ENCODE data around the gene FIBCD1.

FIBCD1 gene

GRCh38 chr9:130938652-130939404 is at the start of gene FIBCD1:
Gene FIBCD1, minus strand, starts transcription at chr9:130939247. Its CDS starts 640 bp downstream, at chr9:130938607.
- no peak for DNase-seq (ENCODE audit: low read depth in 2 of 2)

GRCh38 chr9:130988400-130988747 is 49.3 kb upstream of the FIBCD1 start:
- no peak for DNase-seq (ENCODE audit: low read depth in 2 of 2)

GRCh38 chr9:130987738-130988399 is 48.8 kb upstream of the FIBCD1 start:
- no peak for DNase-seq (ENCODE audit: low read depth in 2 of 2)

GRCh38 chr9:130987054-130987453 is 48.0 kb upstream of the FIBCD1 start:
- DNase-seq (ENCODE audit: low read depth in 2 of 2): no peak

GRCh38 chr9:130986356-130986965 is 47.4 kb upstream of the FIBCD1 start:
- no peak for DNase-seq (ENCODE audit: low read depth in 2 of 2)

GRCh38 chr9:130985606-130986162 is 46.6 kb upstream of the FIBCD1 start:
- DNase-seq (ENCODE audit: low read depth in 2 of 2): no peak

GRCh38 chr9:130985029-130985428 is 46.0 kb upstream of the FIBCD1 start:
- DNase-seq (ENCODE audit: low read depth in 2 of 2): no peak

- no peak for DNase-seq (ENCODE audit: low read depth in 2 of 2)
These were observed 45.5 kb upstream of the FIBCD1 start for GRCh38 chr9:130984521-130984920.

GRCh38 chr9:130983970-130984369 is 44.9 kb upstream of the FIBCD1 start:
- no peak for DNase-seq (ENCODE audit: low read depth in 2 of 2)

GRCh38 chr9:130983359-130983670 is 44.3 kb upstream of the FIBCD1 start:
- no peak for DNase-seq (ENCODE audit: low read depth in 2 of 2)

- no peak for DNase-seq (ENCODE audit: low read depth in 2 of 2)
These were observed 43.8 kb upstream of the FIBCD1 start for GRCh38 chr9:130982636-130983358.

- no peak for DNase-seq (ENCODE audit: low read depth in 2 of 2)
These were observed 42.7 kb upstream of the FIBCD1 start for GRCh38 chr9:130981756-130982137.

- no peak for DNase-seq (ENCODE audit: low read depth in 2 of 2)
These were observed 42.1 kb upstream of the FIBCD1 start for GRCh38 chr9:130981002-130981755.

- no peak for DNase-seq (ENCODE audit: low read depth in 2 of 2)
These were observed 41.5 kb upstream of the FIBCD1 start for GRCh38 chr9:130980526-130980925.

- DNase-seq (ENCODE audit: low read depth in 2 of 2): no peak
These were observed 40.7 kb upstream of the FIBCD1 start for GRCh38 chr9:130979591-130980385.

- no peak for DNase-seq (ENCODE audit: low read depth in 2 of 2)
These were observed 38.8 kb upstream of the FIBCD1 start for GRCh38 chr9:130977811-130978221.

GRCh38 chr9:130975932-130976841 is 37.1 kb upstream of the FIBCD1 start:
- DNase-seq (ENCODE audit: low read depth in 2 of 2): no peak

- no peak for DNase-seq (ENCODE audit: low read depth in 2 of 2)
These were observed 36.1 kb upstream of the FIBCD1 start for GRCh38 chr9:130975156-130975555.

GRCh38 chr9:130974697-130975096 is 35.6 kb upstream of the FIBCD1 start:
- no peak for DNase-seq (ENCODE audit: low read depth in 2 of 2)
